Measurements from ENCODE around the gene CCDC74B.
"Not testable (repeated sequence)": the region's sequence is repeated elsewhere in the genome, so short reads cannot be mapped to it uniquely, and the experiment has no call there.

CCDC74B gene

DNA sequence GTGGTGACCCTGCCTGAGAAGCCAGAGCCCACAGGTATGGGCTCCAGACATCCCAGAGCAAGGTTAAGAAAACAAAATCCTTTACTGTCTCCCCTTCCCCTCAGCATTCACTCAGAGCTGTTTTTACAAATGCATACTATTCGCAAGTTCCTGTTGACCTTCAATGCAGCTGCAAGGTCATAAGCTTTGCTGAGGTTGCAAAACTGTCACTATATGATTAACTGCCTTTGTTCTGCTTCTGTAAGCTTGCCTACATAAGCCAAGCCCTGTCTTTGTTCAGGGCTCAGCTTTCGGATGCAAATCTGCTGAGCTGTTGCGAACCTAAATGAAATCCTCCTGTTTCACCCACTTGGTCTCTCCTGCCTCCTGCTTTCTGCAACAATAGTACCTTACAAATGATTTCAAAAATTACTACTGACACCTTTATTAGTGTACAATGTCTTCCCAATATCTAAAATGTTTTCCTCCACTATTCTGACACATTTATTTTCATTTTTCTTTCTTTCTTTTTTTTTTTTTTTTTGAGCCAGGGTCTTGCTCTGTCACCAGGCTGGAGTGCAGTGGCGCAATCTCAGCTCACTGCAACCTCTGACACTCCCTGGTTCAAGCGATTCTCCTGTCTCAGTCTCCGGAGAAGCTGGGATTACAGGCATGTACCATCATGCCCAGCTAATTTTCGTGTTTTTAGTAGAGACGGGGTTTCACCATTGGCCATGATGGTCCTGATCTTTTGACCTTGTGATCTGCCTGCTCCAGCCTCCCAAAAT is 42.1 kb downstream of the CCDC74B start:
- not testable (repeated sequence) for DNase-seq (ENCODE audit: low read depth in 2 of 2)
